A673 (cell line): ENCODE data around the gene TAF3. TPM values are rescaled to one million over a fixed set of nuclear protein-coding genes. Genes with fewer than 3 reads are reported as not detected.

Experiments used
- BruUV-seq: library from RNA; stranded (reverse); fragments of 400-500 nt; replicated peaks from 2 replicates; lab custom pipeline; 2021; lab: Mats Ljungman, UMichigan
- CTCF ChIA-PET: fragments of 300-600 bp; sonication (Branson Sonifier 250); formaldehyde crosslinking; loops from one replicate; lab custom pipeline; 2022; ENCODE audit warnings: antibody characterized with exemption; lab: Charles Lee
- POLR2A ChIA-PET: fragments of 300-600 bp; sonication (Branson Sonifier 250); formaldehyde crosslinking; loops from one replicate; lab custom pipeline; 2022; ENCODE audit warnings: antibody characterized with exemption; ENCODE audit not compliant: low non-redundant PET; lab: Charles Lee
- DNase-seq: peaks from one replicate; pipeline ENCODE4 v3.0.0-alpha.2; 2015; ENCODE audit warnings: low spot score
- H3K27ac ChIP-seq: fragments of 200-600 bp; sonication (generic); 2 replicates; pipeline ENCODE4 v1.5.1; 2016; ENCODE audit warnings: mixed run types, low read depth, mild to moderate bottlenecking, mixed read lengths, antibody characterized with exemption, low read length; ENCODE audit not compliant: poor library complexity, severe bottlenecking
- H3K27me3 ChIP-seq: fragments of 200-600 bp; sonication (generic); replicated peaks from 2 replicates; pipeline ENCODE4 v1.6.1; 2017; ENCODE audit warnings: mixed run types, low read depth, mild to moderate bottlenecking, mixed read lengths, antibody characterized with exemption, low read length; ENCODE audit not compliant: insufficient read depth, poor library complexity
- H3K36me3 ChIP-seq: fragments of 200-600 bp; sonication (generic); 2 replicates; pipeline ENCODE4 v1.6.1; 2016; ENCODE audit warnings: mixed run types, mild to moderate bottlenecking, mixed read lengths, antibody characterized with exemption, low read length; ENCODE audit not compliant: insufficient read depth, poor library complexity, severe bottlenecking
- H3K4me1 ChIP-seq: fragments of 200-600 bp; sonication (generic); 2 replicates; pipeline ENCODE4 v1.6.1; 2017; ENCODE audit warnings: mixed run types, mild to moderate bottlenecking, mixed read lengths, antibody characterized with exemption, low read length; ENCODE audit not compliant: insufficient read depth, poor library complexity, severe bottlenecking
- H3K4me3 ChIP-seq: fragments of 200-600 bp; sonication (generic); 2 replicates; pipeline ENCODE4 v1.5.1; 2016; ENCODE audit warnings: low read depth, mixed run types, mild to moderate bottlenecking, mixed read lengths, low read length; ENCODE audit not compliant: poor library complexity, severe bottlenecking
- H3K9me3 ChIP-seq: fragments of 200-600 bp; sonication (generic); 2 replicates; pipeline ENCODE4 v1.6.1; 2016; ENCODE audit warnings: mixed run types, low read depth, mild to moderate bottlenecking, mixed read lengths, antibody characterized with exemption, low read length; ENCODE audit not compliant: poor library complexity, severe bottlenecking
- EZH2 ChIP-seq: fragments of 200-600 bp; sonication (generic); IDR thresholded peaks from 2 replicates; pipeline ENCODE4 v1.6.1; 2017; ENCODE audit warnings: borderline replicate concordance, low read depth, mild to moderate bottlenecking, mixed read lengths, antibody characterized with exemption, low read length; ENCODE audit not compliant: poor library complexity, severe bottlenecking
- intact Hi-C: fragments of 100-400 bp; cut with micrococcal nuclease; formaldehyde crosslinking; loops from one replicate; pipeline ENCODE4 v1.10.0; 2022; ENCODE audit not compliant: unreplicated experiment
- total RNA-seq: library from RNA; stranded (reverse); gene quantifications from 2 replicates; pipeline ENCODE4 v1.2.3, GENCODE V29; 2021
- TF ChIP-seq, protein P1 (sequence below): fragments of 300-800, 200-600 bp; sonication (generic); conservative IDR thresholded peaks from 2 replicates; pipeline ENCODE4 v1.5.1; 2017; ENCODE audit warnings: low read depth, mild to moderate bottlenecking, antibody characterized with exemption, low read length, moderate library complexity, mixed read lengths

TAF3 gene
- total RNA-seq, 1 experiment from 2014 or later: 14.0 TPM

DNA sequence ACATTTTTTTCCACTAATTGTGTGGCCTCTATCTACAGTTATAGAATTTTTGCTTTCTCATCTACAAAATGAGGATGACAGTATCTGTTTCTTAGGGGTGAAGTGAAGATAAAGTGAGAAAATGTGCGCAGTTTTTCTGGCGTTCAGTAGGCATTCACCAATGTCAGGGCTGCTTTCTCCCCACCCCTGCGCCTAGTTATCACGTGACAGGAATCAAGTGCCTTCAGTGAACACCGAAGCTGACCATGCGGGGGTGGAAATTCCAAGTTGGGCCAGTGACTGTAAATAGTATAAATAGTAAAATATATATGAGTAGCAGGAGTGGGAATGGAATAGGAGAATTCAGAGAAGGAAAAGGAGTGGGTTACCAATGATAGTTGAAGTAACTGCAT is 77.4 kb downstream of the TAF3 start:
- Histone ChIP-seq H3K4me3 (no peak overlapping the region), H3K4me1 (no peaks in the 10 kb centered on the region), H3K27ac (no peak overlapping the region), H3K9me3 (no peaks in the 10 kb centered on the region), H3K27me3 (no peaks in the 10 kb centered on the region), H3K36me3 (no peaks in the 10 kb centered on the region)
- TF ChIP-seq EZH2: no peak
- TF ChIP-seq, protein P1, sequence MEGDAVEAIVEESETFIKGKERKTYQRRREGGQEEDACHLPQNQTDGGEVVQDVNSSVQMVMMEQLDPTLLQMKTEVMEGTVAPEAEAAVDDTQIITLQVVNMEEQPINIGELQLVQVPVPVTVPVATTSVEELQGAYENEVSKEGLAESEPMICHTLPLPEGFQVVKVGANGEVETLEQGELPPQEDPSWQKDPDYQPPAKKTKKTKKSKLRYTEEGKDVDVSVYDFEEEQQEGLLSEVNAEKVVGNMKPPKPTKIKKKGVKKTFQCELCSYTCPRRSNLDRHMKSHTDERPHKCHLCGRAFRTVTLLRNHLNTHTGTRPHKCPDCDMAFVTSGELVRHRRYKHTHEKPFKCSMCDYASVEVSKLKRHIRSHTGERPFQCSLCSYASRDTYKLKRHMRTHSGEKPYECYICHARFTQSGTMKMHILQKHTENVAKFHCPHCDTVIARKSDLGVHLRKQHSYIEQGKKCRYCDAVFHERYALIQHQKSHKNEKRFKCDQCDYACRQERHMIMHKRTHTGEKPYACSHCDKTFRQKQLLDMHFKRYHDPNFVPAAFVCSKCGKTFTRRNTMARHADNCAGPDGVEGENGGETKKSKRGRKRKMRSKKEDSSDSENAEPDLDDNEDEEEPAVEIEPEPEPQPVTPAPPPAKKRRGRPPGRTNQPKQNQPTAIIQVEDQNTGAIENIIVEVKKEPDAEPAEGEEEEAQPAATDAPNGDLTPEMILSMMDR: no peak
- intact Hi-C loops: no loop called here
- no peak for DNase-seq
- no TSS peak for BruUV-seq
- POLR2A ChIA-PET: no interaction called here
- CTCF ChIA-PET: no interaction called here

DNA sequence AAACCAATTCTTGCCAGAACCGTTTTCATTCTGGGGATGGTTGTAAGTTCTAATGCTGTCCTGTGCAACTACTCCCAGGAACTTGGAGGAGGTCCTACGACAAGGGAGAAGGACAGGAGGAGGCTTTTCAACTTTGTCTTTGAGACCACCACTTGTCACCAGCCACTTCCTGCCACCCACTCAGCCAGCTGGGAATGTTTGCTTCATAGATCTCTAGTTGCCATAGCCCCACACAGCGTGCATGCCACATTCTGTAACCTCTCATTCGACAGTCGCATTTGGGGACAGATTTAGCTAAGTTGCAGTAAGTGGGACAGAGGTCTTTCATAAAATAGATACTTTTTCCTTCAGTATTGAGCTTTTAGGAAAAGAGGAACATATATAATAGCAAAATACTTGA is 78.0 kb downstream of the TAF3 start:
- H3K36me3 ChIP-seq: no peaks in the 10 kb centered on the region
- BruUV-seq: no TSS peak
- H3K4me3 ChIP-seq: no peak overlapping the region
- H3K27me3 ChIP-seq: no peaks in the 10 kb centered on the region
- TF ChIP-seq, protein P1: no peak
- no peak for TF ChIP-seq EZH2
- no peaks in the 10 kb centered on the region for H3K4me1 ChIP-seq
- ChIA-PET POLR2A (no interaction called here), CTCF (no interaction called here)
- DNase-seq: peak; percentile 25
- no peaks in the 10 kb centered on the region for H3K9me3 ChIP-seq
- no peak overlapping the region for H3K27ac ChIP-seq
- intact Hi-C loops: no loop called here

DNA sequence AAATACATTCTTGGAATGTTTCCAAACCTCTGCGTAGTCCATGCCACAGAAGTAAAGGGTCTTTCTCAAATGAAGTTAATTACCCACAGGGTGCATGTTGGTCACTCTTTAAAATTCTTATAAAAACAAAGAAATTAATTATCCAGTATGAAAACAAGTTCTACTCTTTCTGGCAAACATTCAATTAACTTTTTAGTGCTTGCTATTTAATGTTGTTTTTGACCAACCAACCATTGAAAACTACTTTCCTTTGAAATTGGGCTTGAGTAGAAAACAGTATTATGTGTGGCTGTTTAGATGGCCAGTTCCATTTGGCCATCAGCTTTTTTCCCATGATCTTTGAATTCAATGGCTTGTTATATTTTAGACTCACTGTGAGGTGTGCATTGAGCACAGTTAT is 83.0 kb downstream of the TAF3 start:
- ChIA-PET CTCF (no interaction called here), POLR2A (no interaction called here)
- Histone ChIP-seq H3K4me1 (no peaks in the 10 kb centered on the region), H3K36me3 (no peaks in the 10 kb centered on the region), H3K27me3 (no peaks in the 10 kb centered on the region), H3K9me3 (no peaks in the 10 kb centered on the region), H3K27ac (no peak overlapping the region), H3K4me3 (no peak overlapping the region)
- no peak for DNase-seq
- no TSS peak for BruUV-seq
- intact Hi-C loops: no loop called here
- no peak for TF ChIP-seq EZH2
- TF ChIP-seq, protein P1: no peak
